ENCODE results near the gene FLNB. TPM values are rescaled to one million over a fixed set of nuclear protein-coding genes. Genes with fewer than 3 reads are reported as not detected.
A peak's percentile ranks its signal among the peaks of the same experiment; 100 is the strongest.

Gene FLNB
- total RNA-seq, 3 donors from 2014 or later (not counting 1 experiment from before 2014, with no cell fraction given): 24.6 to 30.8 (median 26.6) TPM

GRCh38 chr3:58209933-58210332 lies 201.7 kb downstream of the FLNB start:
- DNase-seq: no peak
- H3K27ac ChIP-seq (ENCODE audit: low read length): no peak overlapping the region
- H3K9me3 ChIP-seq (ENCODE audit: control insufficient read depth, insufficient read depth, low read length): no peaks in the 10 kb centered on the region
- intact Hi-C loops (cut with micrococcal nuclease): no loop called here
- no peak for ATAC-seq
- H3K27me3 ChIP-seq (ENCODE audit: control insufficient read depth, insufficient read depth, low read length): no peaks in the 10 kb centered on the region
- H3K4me3 Mint-ChIP-seq: no peak overlapping the region
- TF ChIP-seq CTCF (IDR thresholded peaks at IDR 0.05): no peak
- H3K4me1 Mint-ChIP-seq: peaks cover 0 to 2% of the 10 kb centered on the region in 2 donors
- no peaks in the 10 kb centered on the region for H3K36me3 ChIP-seq (ENCODE audit: control insufficient read depth, insufficient read depth, low read length)
- no peaks in the 10 kb centered on the region for H3K36me3 Mint-ChIP-seq
- H3K4me3 ChIP-seq (ENCODE audit: low read length): no peak overlapping the region
- peaks cover 6% of the 10 kb centered on the region for H3K4me1 ChIP-seq (ENCODE audit: control insufficient read depth, insufficient read depth, low read length)
- H3K9me3 Mint-ChIP-seq: no peaks in the 10 kb centered on the region
- H3K27me3 Mint-ChIP-seq (ENCODE audit: low read depth in 2 of 2): peaks cover 7 to 12% of the 10 kb centered on the region in 2 donors
- WGBS (ENCODE audit: insufficient coverage): 67% methylated on average over 3 of the region's 3 CpGs
- no peak overlapping the region for H3K27ac Mint-ChIP-seq

- Mint-ChIP-seq H3K36me3 (no peaks in the 10 kb centered on the region), H3K4me3 (no peak within 1 kb of the TSS), H3K27ac (no peak within 1 kb of the TSS)
These were observed 202.7 kb downstream of the FLNB start, which contains the start of gene DNASE1L3 for GRCh38 chr3:58210761-58211460. DNASE1L3 (minus strand) TSS chr3:58210972; CDS start chr3:58210906, 66 bp downstream.

GRCh38 chr3:58214484-58215316 lies 206.5 kb downstream of the FLNB start:
- intact Hi-C loops (cut with micrococcal nuclease): loop anchor here (5.0 kb wide), 2 partner anchors 207 to 817 kb away; partner anchors contain the start of gene FLNB
- ATAC-seq (peak; percentile 47 to 59 (median 48)), DNase-seq (peak in 1 of 2 donors; percentile 19)
- Histone ChIP-seq H3K36me3 (ENCODE audit: control insufficient read depth, insufficient read depth, low read length) (no peaks in the 10 kb centered on the region), H3K27ac (ENCODE audit: low read length) (peak overlapping the region; percentile 64), H3K4me3 (ENCODE audit: low read length) (no peak overlapping the region), H3K4me1 (ENCODE audit: control insufficient read depth, insufficient read depth, low read length) (peaks cover 23% of the 10 kb centered on the region), H3K9me3 (ENCODE audit: control insufficient read depth, insufficient read depth, low read length) (no peaks in the 10 kb centered on the region), H3K27me3 (ENCODE audit: control insufficient read depth, insufficient read depth, low read length) (no peaks in the 10 kb centered on the region)
- no peak for TF ChIP-seq CTCF (IDR thresholded peaks at IDR 0.05)
- H3K4me3 Mint-ChIP-seq: no peak overlapping the region
- H3K4me1 Mint-ChIP-seq: peaks cover 8 to 14% of the 10 kb centered on the region in 2 donors
- WGBS (ENCODE audit: insufficient coverage): 51% methylated on average over 5 of the region's 7 CpGs
- peaks cover 2 to 6% of the 10 kb centered on the region in 2 donors for H3K27me3 Mint-ChIP-seq (ENCODE audit: low read depth in 2 of 2)
- no peaks in the 10 kb centered on the region for H3K36me3 Mint-ChIP-seq
- no peaks in the 10 kb centered on the region for H3K9me3 Mint-ChIP-seq
- peak overlapping the region in 1 of 2 donors; percentile 33 for H3K27ac Mint-ChIP-seq

More at GRCh38 chr3:58210761-58211460, 202.7 kb downstream of the FLNB start, which contains the start of gene DNASE1L3:
- Mint-ChIP-seq H3K27me3 (ENCODE audit: low read depth in 2 of 2) (peaks cover 7 to 12% of the 10 kb centered on the region in 2 donors), H3K9me3 (no peaks in the 10 kb centered on the region), H3K4me1 (peaks cover 0 to 6% of the 10 kb centered on the region in 2 donors)
- no peak for TF ChIP-seq CTCF (IDR thresholded peaks at IDR 0.05)
- DNase-seq: no peak
- no peaks in the 10 kb centered on the region for H3K36me3 ChIP-seq (ENCODE audit: control insufficient read depth, insufficient read depth, low read length)
- WGBS (ENCODE audit: insufficient coverage): 84% methylated on average over 14 of the region's 14 CpGs
- H3K27me3 ChIP-seq (ENCODE audit: control insufficient read depth, insufficient read depth, low read length): no peaks in the 10 kb centered on the region
- ATAC-seq: no peak
- intact Hi-C loops (cut with micrococcal nuclease): no loop called here
- H3K27ac ChIP-seq (ENCODE audit: low read length): no peak within 1 kb of the TSS
- H3K4me3 ChIP-seq (ENCODE audit: low read length): no peak within 1 kb of the TSS
- H3K9me3 ChIP-seq (ENCODE audit: control insufficient read depth, insufficient read depth, low read length): no peaks in the 10 kb centered on the region
- peaks cover 16% of the 10 kb centered on the region for H3K4me1 ChIP-seq (ENCODE audit: control insufficient read depth, insufficient read depth, low read length)
